ENCODE measurements around the gene UGT1A8.

- TF ChIP-seq, protein P1, sequence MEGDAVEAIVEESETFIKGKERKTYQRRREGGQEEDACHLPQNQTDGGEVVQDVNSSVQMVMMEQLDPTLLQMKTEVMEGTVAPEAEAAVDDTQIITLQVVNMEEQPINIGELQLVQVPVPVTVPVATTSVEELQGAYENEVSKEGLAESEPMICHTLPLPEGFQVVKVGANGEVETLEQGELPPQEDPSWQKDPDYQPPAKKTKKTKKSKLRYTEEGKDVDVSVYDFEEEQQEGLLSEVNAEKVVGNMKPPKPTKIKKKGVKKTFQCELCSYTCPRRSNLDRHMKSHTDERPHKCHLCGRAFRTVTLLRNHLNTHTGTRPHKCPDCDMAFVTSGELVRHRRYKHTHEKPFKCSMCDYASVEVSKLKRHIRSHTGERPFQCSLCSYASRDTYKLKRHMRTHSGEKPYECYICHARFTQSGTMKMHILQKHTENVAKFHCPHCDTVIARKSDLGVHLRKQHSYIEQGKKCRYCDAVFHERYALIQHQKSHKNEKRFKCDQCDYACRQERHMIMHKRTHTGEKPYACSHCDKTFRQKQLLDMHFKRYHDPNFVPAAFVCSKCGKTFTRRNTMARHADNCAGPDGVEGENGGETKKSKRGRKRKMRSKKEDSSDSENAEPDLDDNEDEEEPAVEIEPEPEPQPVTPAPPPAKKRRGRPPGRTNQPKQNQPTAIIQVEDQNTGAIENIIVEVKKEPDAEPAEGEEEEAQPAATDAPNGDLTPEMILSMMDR (IDR thresholded peaks at IDR 0.05; ENCODE audit: low read length) = no peak
- no peak for TF ChIP-seq EZH2 (optimal IDR thresholded peaks at IDR 0.05; ENCODE audit: low read depth, low read length)
These were observed 10.0 kb downstream of the UGT1A8 start for GRCh38 chr2:233627331-233628025.
